ENCODE data around the gene ID3. TPM values are rescaled to one million over a fixed set of nuclear protein-coding genes. Genes with fewer than 3 reads are reported as not detected.

The ID3 gene, protein sequence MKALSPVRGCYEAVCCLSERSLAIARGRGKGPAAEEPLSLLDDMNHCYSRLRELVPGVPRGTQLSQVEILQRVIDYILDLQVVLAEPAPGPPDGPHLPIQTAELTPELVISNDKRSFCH
- total RNA-seq (2014; rRNA removed; shearing (Covaris generic); ENCODE audit: low replicate concordance): 460 and 470 TPM in 2 replicates

DNA sequence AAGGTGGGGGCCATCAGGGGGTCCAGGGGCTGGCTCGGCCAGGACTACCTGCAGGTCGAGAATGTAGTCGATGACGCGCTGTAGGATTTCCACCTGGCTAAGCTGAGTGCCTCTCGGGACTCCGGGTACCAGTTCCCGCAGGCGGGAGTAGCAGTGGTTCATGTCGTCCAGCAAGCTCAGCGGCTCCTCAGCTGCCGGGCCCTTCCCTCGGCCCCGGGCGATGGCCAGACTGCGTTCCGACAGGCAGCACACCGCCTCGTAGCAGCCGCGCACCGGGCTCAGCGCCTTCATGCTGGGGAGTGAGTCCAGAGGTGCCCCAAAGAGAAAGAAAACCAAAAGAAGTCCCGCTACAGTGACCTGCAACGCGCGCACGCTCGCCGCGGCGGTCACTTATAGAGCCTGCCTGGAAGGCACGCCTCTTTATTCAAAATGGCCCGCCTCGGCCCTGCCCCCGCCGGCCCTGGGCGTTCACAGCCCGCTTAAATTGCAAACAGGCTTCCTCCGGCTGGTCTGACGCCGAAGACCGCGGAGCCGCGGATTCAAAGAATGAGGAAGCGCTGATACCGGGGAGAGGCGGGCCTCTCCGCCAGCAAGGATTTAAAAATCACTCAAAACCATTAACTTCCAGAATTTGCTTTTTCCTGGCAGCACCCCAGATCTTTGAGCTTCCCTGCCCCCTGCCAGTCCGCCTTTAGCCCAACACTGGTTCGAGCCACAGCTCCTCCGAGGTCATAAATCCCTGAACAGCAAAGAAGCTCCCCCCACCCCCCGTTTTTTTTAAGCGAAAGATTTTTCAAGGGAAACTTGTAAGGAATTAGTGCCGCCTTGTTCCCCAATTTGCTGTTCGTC lies at the start of gene ID3:
Gene ID3 (minus strand): TSS at position 366 of the 849 bp plus-strand sequence. CDS start 75 bp downstream, at position 291.
- DNase-seq (ENCODE audit: low read depth): peak; percentile 96
- in situ Hi-C loops (cut with HindIII; ENCODE audit: low pct_unique_long_range_greater_than_20kb, low sequenced_read_pairs): no loop called here

DNA sequence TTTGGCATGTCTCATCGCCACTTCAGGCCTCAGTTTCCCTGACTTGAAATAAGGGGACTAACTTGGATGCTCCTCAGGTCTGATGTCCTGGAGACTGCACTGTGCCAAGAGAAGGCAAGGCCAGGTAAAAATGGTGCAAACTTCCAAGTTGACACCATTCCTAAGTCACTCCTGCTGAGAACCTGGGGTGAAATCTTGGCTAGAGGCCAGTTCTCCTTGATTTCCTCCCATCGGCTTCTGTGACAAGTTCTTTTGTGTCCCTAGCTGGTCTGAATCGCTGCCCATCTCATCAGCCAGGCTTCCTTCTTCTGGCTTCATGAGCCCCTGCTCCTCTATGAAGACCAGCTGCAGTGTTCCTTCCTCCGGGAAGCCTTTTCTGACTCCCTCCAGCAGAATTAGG lies 48.6 kb upstream of the ID3 start:
- DNase-seq (ENCODE audit: low read depth): no peak
- in situ Hi-C loops (cut with HindIII; ENCODE audit: low pct_unique_long_range_greater_than_20kb, low sequenced_read_pairs): no loop called here

DNA sequence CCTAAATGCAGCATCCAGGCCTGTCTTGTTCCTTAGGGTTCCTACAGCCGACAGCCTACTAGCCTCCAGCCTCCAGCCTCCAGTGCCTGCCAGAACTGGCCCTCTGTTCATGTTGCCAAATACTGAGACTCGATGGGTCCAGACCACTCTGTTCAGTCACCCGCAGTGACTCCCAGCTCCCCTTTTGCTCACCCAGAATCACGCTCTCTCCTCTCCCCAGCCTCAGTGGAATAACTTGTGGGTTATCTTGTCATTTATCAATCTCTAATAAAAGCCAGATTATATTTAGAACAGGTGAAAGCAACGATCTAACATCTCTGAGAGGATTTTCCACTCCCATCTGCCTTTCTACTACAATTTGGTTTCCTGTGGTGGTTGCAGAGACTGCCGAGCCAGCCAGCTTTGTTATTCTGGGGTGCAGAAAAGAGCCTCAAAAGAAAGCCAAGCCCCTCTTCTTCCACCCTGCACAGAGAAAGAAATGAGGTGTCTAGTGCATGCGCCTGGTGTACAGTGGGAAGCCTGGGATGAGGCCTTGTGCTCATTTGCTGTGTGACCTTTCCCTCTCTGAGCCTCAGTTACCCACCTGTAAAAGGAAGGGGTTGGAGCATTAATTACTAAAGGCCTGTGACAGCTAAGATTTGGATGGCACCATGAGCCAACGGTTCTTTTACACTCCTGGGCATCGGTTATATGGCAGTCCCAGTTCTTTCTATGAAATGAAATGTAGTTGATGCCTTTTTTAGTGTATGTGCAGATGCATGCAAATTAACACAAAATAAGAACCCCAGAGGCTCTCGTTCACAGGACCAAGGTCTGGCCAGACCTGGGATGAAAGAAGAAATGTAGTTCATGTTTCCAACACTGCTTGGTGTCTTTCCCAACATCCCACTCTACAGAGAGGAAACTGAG lies 42.9 kb upstream of the ID3 start:
- in situ Hi-C loops (cut with HindIII; ENCODE audit: low pct_unique_long_range_greater_than_20kb, low sequenced_read_pairs): no loop called here
- no peak for DNase-seq (ENCODE audit: low read depth)

DNA sequence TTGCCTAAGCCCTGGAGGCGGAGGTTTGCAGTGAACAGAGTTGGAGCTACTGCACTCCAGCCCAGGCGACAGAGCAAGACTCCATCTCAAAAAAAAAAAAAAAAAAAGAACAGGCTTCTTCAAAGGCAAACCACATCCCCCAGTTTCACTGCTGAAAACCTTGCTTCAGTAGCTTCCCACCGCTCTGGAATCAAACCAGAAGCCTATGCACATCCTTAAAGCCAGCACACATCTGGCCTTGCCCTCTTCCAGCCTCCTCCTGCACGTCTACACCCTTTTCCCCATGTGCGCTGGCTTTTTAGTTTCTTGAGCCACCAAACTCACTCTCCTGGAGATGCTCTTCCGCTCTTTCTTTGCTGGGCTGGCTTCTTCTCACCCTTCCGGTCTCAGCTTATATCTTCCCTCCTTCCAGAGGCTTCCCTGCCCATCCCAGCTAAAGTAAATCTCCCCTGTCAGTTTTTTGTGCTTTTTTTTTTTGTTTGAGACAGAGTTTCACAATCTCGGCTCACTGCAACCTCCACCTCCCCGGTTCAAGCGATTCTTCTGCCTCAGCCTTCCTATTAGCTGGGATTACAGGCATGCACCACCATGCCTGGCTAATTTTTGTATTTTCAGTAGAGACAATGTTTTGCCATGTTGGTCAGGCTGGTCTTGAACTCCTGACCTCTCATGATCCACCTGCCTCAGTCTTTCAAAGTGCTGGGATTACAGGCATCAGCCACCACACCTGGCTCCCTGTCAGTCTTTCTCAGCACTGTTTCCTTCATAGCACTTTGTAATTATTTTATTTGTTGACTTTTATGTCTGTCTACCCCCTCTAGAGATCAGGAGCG lies 42.0 kb upstream of the ID3 start:
- in situ Hi-C loops (cut with HindIII; ENCODE audit: low pct_unique_long_range_greater_than_20kb, low sequenced_read_pairs): no loop called here

DNA sequence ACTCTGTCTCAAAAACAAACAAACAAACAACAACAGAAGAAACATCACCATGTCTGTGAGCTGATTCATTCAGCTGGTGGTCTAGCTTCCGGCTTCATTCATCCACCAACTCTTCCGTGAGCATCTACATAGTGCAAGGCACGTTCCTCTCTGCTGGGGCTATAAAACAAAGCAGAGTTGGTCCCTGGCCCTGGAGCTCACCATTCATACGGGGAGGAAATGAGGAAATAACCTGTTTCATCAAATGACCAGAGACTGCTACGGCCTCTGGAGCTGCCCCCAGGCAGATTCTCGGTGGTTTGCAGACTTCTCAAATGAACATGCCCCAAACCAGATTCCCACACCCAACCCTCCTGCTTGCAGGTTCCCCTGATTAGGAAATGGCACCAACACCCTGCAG lies 41.0 kb upstream of the ID3 start:
- in situ Hi-C loops (cut with HindIII; ENCODE audit: low pct_unique_long_range_greater_than_20kb, low sequenced_read_pairs): no loop called here
- DNase-seq (ENCODE audit: low read depth): no peak

More for the DNA sequence above, 42.0 kb upstream of the ID3 start:
- DNase-seq (ENCODE audit: low read depth): no peak

DNA sequence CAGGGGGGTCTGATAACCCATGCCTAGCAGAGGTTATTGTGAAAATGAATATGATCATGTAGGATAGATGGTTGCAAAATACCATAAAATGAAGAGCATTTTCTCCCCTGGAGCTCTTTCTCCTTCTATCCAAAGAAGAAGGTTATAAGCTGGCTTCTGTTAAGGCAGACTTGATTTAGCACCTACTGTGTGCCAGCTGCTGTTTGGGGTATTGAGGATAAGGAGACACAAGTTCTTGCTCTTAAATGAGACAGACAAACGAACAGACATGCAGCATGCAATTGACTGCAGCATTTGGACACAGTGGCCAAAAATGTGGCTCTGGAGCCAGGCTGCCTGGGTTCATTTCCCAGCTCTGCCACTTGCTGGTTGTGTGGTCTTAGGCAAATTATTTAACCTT lies 39.8 kb upstream of the ID3 start:
- in situ Hi-C loops (cut with HindIII; ENCODE audit: low pct_unique_long_range_greater_than_20kb, low sequenced_read_pairs): no loop called here
- DNase-seq (ENCODE audit: low read depth): no peak

DNA sequence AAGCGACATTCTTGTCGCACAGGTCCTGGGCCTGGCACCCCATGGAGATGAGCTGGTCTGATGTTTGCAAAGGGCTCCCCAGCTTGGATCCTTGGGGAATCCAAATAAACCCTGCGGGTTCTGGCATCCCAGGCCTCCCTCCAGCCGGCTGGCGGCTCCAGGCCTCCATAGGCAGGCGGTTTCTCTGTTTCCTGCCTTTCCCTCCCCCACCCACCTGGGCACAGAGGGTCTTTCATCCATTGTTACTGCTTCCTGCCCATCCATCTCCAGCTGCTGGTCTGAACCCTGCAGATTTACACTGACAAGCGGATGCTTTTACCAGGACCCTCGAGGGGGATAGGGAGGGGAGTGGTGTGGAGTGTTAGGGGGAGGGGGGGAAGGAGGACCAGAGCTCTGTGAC lies 39.1 kb upstream of the ID3 start:
- in situ Hi-C loops (cut with HindIII; ENCODE audit: low pct_unique_long_range_greater_than_20kb, low sequenced_read_pairs): no loop called here
- no peak for DNase-seq (ENCODE audit: low read depth)

DNA sequence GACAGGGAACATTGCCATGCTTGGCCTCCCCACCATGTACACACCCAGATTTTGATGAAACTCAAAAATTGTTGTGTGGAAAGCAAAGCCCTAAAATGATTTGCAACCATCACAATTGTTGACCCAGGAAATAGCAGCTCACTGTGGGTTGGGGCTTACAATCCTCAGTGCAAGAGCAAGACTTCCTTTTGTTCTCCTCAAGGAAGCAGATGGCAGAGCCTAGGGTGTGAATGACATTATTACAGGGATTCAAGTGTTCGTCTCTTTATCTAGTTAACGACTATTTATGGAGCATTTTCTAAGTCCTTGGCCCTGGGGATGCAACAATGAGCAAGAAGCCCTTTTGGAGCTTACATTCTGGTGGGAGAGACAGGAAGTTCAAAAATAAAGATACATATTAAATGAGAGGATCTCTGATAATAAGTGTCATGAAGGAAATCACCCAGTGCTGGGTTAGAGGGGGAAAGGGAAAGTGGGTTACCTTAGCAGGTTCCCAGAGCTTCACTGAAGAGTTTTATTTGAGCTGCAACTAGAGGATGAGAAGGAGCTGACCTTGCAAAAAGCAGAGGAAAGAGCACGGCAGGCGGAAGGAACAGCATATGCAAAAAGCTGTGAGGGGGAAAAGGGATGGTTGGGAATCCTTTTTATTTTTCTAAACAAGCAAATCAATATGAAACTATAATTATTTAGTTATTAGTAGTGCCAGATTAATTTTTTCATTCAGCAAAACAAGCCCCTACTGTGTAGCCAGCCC lies 38.5 kb upstream of the ID3 start:
- no peak for DNase-seq (ENCODE audit: low read depth)
- in situ Hi-C loops (cut with HindIII; ENCODE audit: low pct_unique_long_range_greater_than_20kb, low sequenced_read_pairs): no loop called here

DNA sequence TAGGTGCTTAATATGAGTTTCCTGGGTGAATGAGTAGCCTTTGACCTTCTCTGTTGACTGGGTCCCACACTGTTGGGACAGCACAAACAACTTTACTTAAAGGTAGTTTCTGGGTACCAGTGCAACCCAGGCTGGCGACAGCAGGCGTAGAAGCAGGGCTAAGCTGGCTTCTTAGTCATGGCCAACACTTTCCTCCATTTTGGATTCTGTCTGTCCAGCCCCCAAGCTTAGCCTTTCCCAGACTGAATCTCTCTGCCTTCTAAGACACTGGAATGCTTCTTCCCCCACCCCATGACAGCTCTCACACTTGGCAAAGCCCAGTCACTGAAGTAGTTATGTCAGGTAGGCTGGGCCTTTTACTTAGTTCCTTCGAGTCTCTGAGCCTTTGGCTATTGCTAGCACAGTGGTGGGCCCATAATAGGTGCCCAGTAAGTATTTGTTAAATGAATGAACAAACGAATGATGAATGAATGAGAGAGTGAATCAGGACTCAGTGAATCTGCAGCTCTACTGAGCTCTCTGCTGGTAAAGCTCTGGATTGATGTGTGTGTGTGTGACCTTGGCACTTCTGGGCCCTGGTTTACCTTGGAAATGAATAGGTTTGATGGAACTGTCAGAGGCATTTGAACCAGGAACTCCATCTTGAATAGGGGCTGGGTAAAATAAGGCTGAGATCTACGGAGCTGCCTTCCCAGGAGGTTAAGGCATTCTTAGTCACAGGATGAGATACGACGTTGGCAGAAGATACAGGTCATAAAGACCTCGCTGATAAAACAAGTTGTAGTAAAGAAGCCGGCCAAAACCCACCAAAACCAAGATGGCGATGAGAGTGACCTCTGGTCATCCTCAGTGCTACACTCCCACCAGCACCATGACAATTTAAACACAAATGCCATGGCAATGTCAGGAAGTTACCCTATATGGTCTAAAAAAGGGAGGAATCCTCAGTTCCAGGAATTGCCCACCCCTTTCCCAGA lies 37.4 kb upstream of the ID3 start:
- DNase-seq (ENCODE audit: low read depth): no peak
- in situ Hi-C loops (cut with HindIII; ENCODE audit: low pct_unique_long_range_greater_than_20kb, low sequenced_read_pairs): no loop called here

DNA sequence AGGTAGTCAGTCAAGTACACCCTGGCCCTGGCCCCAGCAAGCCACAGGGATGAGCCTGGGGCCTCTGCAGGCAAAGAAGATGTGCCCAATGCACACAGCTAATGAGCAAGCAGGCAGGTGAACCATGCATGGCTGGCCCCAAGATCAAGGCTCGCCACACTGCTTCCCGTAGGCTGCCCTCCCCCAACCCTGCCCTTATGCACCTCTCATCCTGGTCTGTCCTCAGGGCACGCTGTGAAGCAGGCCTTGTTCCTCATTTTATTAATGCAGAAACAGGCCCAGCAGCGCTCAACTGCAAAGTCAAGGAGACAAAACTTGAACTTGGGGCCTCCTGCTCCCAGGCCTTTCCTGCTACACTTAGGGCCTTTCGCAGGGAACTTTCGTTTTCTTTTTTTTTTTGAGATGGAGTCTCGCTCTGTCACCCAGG lies 35.6 kb upstream of the ID3 start:
- in situ Hi-C loops (cut with HindIII; ENCODE audit: low pct_unique_long_range_greater_than_20kb, low sequenced_read_pairs): no loop called here
- DNase-seq (ENCODE audit: low read depth): peak; percentile 73

DNA sequence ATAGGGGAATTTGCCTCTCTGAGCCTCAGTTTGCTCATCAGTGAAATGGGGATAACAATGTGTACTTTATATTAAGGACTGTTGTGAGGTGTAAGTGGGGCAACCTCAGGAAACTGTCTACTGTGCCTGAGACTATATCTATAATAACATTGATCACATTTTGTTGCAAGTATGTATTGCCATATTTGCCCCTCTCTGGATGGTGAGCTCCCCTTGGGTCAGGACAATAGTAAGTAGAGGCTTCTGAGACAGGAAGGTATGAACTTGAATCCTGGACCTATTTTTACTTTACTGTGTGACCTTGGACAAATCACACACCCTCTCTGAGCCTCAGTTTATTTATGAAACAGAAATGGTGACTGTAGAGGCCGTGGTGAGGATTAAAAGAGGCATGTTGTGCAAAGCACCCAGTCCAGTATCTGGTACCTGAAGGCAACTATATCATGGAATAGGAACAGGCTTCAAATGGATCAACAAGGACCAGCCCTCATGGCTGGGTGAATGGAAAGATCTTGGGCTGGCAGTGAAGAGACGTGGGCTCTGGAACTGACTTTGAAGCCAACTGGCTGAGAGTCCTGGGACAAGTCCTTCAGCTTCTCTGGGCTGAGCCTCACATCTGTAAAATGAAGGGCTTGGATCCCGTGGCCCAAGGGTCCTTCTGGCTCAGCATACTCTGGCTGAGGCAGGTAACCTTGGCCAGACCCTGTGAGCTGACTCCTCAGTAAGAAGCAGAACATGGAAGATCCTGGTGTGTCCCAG lies 35.0 kb upstream of the ID3 start:
- DNase-seq (ENCODE audit: low read depth): no peak
- in situ Hi-C loops (cut with HindIII; ENCODE audit: low pct_unique_long_range_greater_than_20kb, low sequenced_read_pairs): no loop called here

DNA sequence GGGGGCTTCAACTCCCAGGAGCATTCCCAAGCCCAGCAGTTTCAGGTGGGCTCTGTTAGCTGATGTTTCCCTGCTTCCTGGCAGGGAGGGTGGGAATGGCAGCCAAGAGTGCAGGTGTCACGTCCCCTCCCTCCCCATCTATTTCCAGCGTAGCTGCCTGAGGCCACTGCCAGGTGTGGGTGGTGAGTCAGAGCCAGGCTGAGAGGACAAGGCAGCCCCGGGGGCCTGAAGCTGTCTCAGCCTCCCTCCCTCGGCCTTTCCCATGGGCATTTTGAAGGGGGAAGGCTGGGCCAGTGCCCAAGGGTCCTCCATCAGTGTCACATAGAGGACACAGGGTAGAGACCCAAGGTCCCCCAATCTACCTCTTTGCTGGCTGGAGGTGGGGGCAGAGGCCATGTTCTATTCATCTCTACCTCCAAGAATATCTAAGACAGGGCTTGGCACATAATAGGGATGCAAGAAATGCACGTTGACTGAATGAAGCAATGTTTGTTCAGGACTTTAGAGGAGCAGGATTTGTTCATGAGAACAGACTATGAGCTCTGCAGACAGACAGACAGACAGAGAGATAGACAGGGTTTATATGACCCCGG lies 34.4 kb upstream of the ID3 start:
- in situ Hi-C loops (cut with HindIII; ENCODE audit: low pct_unique_long_range_greater_than_20kb, low sequenced_read_pairs): no loop called here
- DNase-seq (ENCODE audit: low read depth): peak; percentile 81

DNA sequence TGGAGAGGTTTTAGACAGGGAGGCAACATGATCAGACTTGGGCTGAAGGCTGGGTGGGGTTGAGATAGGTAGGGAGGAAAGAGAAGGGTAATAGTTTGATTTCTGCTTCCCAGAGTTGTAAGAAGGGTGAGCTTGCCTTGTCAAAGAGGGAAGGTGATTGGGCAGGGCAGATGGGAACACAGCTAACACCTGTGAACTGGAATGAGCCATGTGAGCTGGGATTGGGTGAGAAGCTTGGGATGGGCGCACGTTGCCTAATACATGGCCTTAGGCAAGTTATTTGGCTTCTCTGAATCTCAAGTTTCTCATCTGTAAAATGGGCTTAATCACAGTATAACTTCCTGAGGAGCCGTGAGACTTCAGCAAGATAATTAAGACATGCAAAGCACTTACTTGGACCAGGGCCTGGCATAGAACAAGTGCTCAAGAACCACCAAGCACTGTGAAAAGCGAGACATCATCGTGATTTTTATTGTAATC lies 33.8 kb upstream of the ID3 start:
- in situ Hi-C loops (cut with HindIII; ENCODE audit: low pct_unique_long_range_greater_than_20kb, low sequenced_read_pairs): no loop called here
- DNase-seq (ENCODE audit: low read depth): no peak

DNA sequence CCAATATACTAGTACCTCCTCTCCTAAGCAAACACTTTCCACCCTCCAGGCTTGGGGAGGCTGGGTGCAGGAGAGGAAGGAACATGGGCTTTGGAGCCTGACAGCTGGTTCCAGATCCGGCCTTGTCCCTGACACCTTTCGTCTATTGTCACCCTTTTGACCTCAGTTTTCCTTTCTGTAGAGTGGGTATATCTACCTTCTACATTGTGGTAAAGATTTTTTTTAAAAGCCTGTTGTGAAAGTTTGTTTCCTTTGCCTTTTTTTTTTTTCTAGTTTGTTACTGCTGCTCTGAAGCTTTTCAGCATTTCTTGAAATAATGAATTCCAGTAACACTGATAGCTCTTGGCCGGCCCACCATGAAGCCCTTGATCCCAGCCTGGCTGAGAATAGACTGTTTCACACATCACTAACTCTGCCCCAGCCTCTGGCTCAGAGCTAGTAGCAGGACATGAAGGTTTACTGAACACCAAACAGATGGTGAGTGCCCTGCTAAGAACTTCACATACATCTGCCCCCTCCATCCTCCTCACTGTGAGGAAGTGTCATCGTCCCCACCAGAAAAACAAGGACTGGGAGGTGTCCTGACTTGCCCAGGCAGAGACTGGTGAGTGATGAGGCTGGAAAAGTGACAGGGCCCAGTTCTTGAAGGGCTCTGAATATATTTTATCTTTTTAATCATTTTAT lies 33.0 kb upstream of the ID3 start:
- peak; percentile 67 for DNase-seq (ENCODE audit: low read depth)
- in situ Hi-C loops (cut with HindIII; ENCODE audit: low pct_unique_long_range_greater_than_20kb, low sequenced_read_pairs): no loop called here
